OCI-LY1 (cell line): ENCODE measurements around the gene SMCO2.

ENCODE experiments used
- H2AFZ ChIP-seq: fragments of 200-600 bp; sonication (generic), shearing (Covaris generic); 2 replicates; pipeline ENCODE4 v1.6.0; 2014; ENCODE audit warnings: antibody characterized with exemption, mild to moderate bottlenecking, low read length
- H3F3A ChIP-seq: fragments of 200-600 bp; sonication (generic), shearing (Covaris generic); 2 replicates; pipeline ENCODE4 v1.6.0; 2014; ENCODE audit warnings: mild to moderate bottlenecking, antibody characterized with exemption, low read length, moderate library complexity; ENCODE audit not compliant: insufficient read depth
- H3K27ac ChIP-seq: fragments of 200-600 bp; sonication (generic); 2 replicates; pipeline ENCODE4 v1.5.1; 2014; ENCODE audit warnings: low read length, mixed run types, mild to moderate bottlenecking, low read depth; ENCODE audit not compliant: poor library complexity, severe bottlenecking
- H3K27me3 ChIP-seq: fragments of 200-600 bp; sonication (generic); 2 replicates; pipeline ENCODE4 v1.6.0; 2014; ENCODE audit warnings: antibody characterized with exemption, mild to moderate bottlenecking, low read length, moderate library complexity; ENCODE audit not compliant: insufficient read depth
- H3K36me3 ChIP-seq: fragments of 200-600 bp; sonication (generic); 2 replicates; pipeline ENCODE4 v1.6.1; 2014; ENCODE audit warnings: mild to moderate bottlenecking, antibody characterized with exemption, low read length, moderate library complexity, mixed read lengths; ENCODE audit not compliant: insufficient read depth
- H3K4me1 ChIP-seq: fragments of 200-600 bp; sonication (generic); 2 replicates; pipeline ENCODE4 v1.5.1; 2014; ENCODE audit warnings: mild to moderate bottlenecking, low read length, moderate library complexity; ENCODE audit not compliant: insufficient read depth, severe bottlenecking
- H3K4me2 ChIP-seq: fragments of 200-600 bp; sonication (generic), shearing (Covaris generic); 2 replicates; pipeline ENCODE4 v1.6.1; 2014; ENCODE audit warnings: low read length
- H3K4me3 ChIP-seq: fragments of 200-600 bp; sonication (generic); 2 replicates; pipeline ENCODE4 v1.5.1; 2014; ENCODE audit warnings: low read length, low read depth, mild to moderate bottlenecking, mixed read lengths; ENCODE audit not compliant: poor library complexity, severe bottlenecking
- H3K79me2 ChIP-seq: fragments of 200-600 bp; shearing (Covaris generic); 2 replicates; pipeline ENCODE4 v1.6.1; 2016; ENCODE audit warnings: mixed run types, low read length, mixed read lengths; ENCODE audit not compliant: insufficient read depth
- H3K9ac ChIP-seq: fragments of 200-600 bp; sonication (generic), shearing (Covaris generic); 2 replicates; pipeline ENCODE4 v1.6.1; 2014; ENCODE audit warnings: mild to moderate bottlenecking, low read length, mixed read lengths
- H3K9me2 ChIP-seq: fragments of 200-600 bp; sonication (generic), shearing (Covaris generic); 2 replicates; pipeline ENCODE4 v1.6.1; 2014; ENCODE audit warnings: low read depth, mild to moderate bottlenecking, low read length, mixed read lengths
- H3K9me3 ChIP-seq: fragments of 200-600 bp; shearing (Covaris generic); 2 replicates; pipeline ENCODE4 v1.6.1; 2014; ENCODE audit warnings: low read length, mixed read lengths
- H4K20me1 ChIP-seq: fragments of 200-600 bp; sonication (generic), shearing (Covaris generic); 2 replicates; pipeline ENCODE4 v1.6.0; 2016; ENCODE audit warnings: mild to moderate bottlenecking, low read length; ENCODE audit not compliant: insufficient read depth
- EZH2 ChIP-seq: fragments of 200-600 bp; sonication (generic), shearing (Covaris generic); IDR thresholded peaks from 2 replicates; pipeline ENCODE4 v1.8.0; 2017; ENCODE audit warnings: borderline replicate concordance, mixed run types, mild to moderate bottlenecking, antibody characterized with exemption, low read length, moderate library complexity, mixed read lengths
- TF ChIP-seq, protein P1 (sequence below): fragments of 200-600 bp; sonication (generic), shearing (Covaris generic); IDR thresholded peaks from 2 replicates; pipeline ENCODE4 v1.5.1; 2017; ENCODE audit warnings: mild to moderate bottlenecking, antibody characterized with exemption, low read length, moderate library complexity, mixed read lengths

Gene SMCO2

DNA sequence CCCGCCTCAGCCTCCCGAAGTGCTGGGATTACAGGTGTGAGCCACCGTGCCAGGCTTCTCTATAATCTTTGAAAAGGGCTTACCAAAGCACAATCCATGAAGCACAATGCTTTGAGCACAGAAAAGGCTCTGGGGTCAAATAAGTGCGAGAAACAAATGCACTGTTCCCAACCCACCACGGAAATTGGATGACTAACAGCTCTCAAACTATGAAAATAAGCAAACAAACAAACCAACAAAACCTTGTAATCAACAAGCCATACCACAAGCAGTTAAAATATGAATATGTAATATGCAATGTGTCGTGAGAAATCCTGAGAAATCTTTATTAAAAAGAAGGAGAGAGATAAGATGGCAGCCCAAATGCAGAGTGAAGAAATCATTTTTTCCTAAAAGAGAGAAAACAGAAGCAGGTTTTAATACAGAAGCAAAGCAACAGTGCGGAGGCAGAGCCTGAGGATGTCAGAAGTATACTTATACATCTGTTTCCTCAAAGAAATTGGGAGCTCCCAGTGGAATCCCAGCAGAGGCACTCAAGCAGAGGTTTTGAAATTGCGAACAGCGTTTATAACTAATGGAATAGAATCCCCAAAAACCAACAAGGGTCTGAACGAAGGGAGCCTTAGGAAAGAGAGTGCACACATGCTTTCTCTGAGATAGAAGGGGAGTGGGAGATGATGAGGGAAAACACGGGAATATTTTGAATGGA is 17.1 kb downstream of the SMCO2 start:
- Histone ChIP-seq H3K9me3 (no peaks in the 10 kb centered on the region), H3K36me3 (no peaks in the 10 kb centered on the region), H3K79me2 (no peaks in the 10 kb centered on the region), H2AFZ (no peak overlapping the region), H3K4me1 (no peaks in the 10 kb centered on the region), H3K4me2 (no peak overlapping the region), H3K9ac (no peak overlapping the region), H3K9me2 (no peaks in the 10 kb centered on the region), H3F3A (no peaks in the 10 kb centered on the region), H3K27ac (no peak overlapping the region), H4K20me1 (no peaks in the 10 kb centered on the region), H3K4me3 (no peak overlapping the region), H3K27me3 (no peaks in the 10 kb centered on the region)
- TF ChIP-seq, protein P1, sequence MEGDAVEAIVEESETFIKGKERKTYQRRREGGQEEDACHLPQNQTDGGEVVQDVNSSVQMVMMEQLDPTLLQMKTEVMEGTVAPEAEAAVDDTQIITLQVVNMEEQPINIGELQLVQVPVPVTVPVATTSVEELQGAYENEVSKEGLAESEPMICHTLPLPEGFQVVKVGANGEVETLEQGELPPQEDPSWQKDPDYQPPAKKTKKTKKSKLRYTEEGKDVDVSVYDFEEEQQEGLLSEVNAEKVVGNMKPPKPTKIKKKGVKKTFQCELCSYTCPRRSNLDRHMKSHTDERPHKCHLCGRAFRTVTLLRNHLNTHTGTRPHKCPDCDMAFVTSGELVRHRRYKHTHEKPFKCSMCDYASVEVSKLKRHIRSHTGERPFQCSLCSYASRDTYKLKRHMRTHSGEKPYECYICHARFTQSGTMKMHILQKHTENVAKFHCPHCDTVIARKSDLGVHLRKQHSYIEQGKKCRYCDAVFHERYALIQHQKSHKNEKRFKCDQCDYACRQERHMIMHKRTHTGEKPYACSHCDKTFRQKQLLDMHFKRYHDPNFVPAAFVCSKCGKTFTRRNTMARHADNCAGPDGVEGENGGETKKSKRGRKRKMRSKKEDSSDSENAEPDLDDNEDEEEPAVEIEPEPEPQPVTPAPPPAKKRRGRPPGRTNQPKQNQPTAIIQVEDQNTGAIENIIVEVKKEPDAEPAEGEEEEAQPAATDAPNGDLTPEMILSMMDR: no peak
- no peak for TF ChIP-seq EZH2

DNA sequence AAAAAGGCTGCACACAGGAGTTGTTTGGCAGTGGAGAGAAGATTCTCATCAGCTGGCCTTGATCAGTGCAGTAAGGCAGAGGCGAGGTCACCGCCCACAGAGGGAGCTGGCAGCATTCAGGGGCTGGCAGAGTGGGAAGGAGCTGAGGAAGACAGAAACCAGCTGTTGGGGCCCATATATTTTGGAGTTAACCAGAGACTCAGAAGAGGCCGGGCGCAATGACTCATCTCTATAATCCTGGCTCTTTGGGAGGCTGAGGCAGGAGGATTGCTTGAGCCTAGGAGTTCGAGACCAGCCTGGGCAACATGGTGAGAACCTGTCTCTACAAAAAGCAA is 17.7 kb downstream of the SMCO2 start:
- H3K9ac ChIP-seq: no peak overlapping the region
- H3K27me3 ChIP-seq: no peaks in the 10 kb centered on the region
- H3K4me2 ChIP-seq: no peak overlapping the region
- TF ChIP-seq EZH2: no peak
- TF ChIP-seq, protein P1: no peak
- no peaks in the 10 kb centered on the region for H3K4me1 ChIP-seq
- H3K4me3 ChIP-seq: no peak overlapping the region
- H3K79me2 ChIP-seq: no peaks in the 10 kb centered on the region
- H3K36me3 ChIP-seq: no peaks in the 10 kb centered on the region
- H3K9me2 ChIP-seq: no peaks in the 10 kb centered on the region
- H3F3A ChIP-seq: no peaks in the 10 kb centered on the region
- H2AFZ ChIP-seq: no peak overlapping the region
- no peak overlapping the region for H3K27ac ChIP-seq
- H3K9me3 ChIP-seq: no peaks in the 10 kb centered on the region
- no peaks in the 10 kb centered on the region for H4K20me1 ChIP-seq

DNA sequence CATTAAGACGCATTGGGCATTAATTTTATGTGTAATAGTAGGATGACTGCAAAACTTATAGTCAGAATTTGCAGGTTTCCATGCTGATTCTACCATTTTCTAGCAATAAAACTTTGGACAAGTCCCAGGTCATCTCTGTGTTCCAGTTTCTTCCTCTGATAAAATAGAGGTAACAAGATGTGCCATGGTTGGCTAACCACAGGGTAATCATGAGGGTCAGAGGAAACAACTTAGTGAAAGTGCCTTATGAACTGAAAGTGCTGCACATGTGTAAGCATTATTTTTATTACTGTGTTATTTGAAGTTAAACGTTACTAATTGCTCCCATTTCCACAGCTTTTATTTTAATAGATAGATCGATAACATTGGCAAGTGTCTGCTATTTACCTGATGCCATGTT is 21.1 kb downstream of the SMCO2 start:
- H3K36me3 ChIP-seq: no peaks in the 10 kb centered on the region
- H3K9me3 ChIP-seq: no peaks in the 10 kb centered on the region
- H3K79me2 ChIP-seq: no peaks in the 10 kb centered on the region
- H3K4me3 ChIP-seq: no peak overlapping the region
- TF ChIP-seq EZH2: no peak
- TF ChIP-seq, protein P1: no peak
- no peak overlapping the region for H3K27ac ChIP-seq
- no peaks in the 10 kb centered on the region for H4K20me1 ChIP-seq
- H3K4me2 ChIP-seq: no peak overlapping the region
- H2AFZ ChIP-seq: no peak overlapping the region
- no peaks in the 10 kb centered on the region for H3K4me1 ChIP-seq
- H3K9me2 ChIP-seq: no peaks in the 10 kb centered on the region
- H3F3A ChIP-seq: no peaks in the 10 kb centered on the region
- H3K9ac ChIP-seq: no peak overlapping the region
- no peaks in the 10 kb centered on the region for H3K27me3 ChIP-seq
